Bronchial epithelial cell (primary cell): ENCODE results near the gene CMTM1. TPM values are rescaled to one million over a fixed set of nuclear protein-coding genes. Genes with fewer than 3 reads are reported as not detected.

Source experiments
- DNase-seq: peaks from one replicate; pipeline ENCODE4 v3.0.0-alpha.2; 2010; ENCODE audit warnings: low read depth
- FAIRE-seq: peaks from 2 replicates; lab custom pipeline; 2011; peaks lifted over from hg19 to GRCh38; lab: Jason Lieb, UNC
- H3K27me3 ChIP-seq: 2 replicates; pipeline ENCODE4 v1.5.1; 2011; ENCODE audit warnings: low read length; ENCODE audit not compliant: control insufficient read depth, insufficient read depth
- H3K36me3 ChIP-seq: 2 replicates; pipeline ENCODE4 v1.5.1; 2011; ENCODE audit warnings: low read length; ENCODE audit not compliant: control insufficient read depth, insufficient read depth
- H3K4me3 ChIP-seq: 2 replicates; pipeline ENCODE4 v1.5.1; 2011; ENCODE audit warnings: mild to moderate bottlenecking, low read depth, low read length, control low read depth
- total RNA-seq: library from RNA; depleted of rRNA; stranded (reverse); fragments of >200 nt; gene quantifications from 2 replicates; pipeline ENCODE4 v1.2.1, GENCODE V29; 2014
- TF ChIP-seq, protein P1 (sequence below): IDR thresholded peaks from 2 replicates; pipeline ENCODE4 v1.5.1; 2011; ENCODE audit warnings: mild to moderate bottlenecking, moderate library complexity, low read length, control low read depth, inconsistent platforms; ENCODE audit not compliant: insufficient read depth, severe bottlenecking

The CMTM1 gene
- total RNA-seq, 1 donor from 2014 or later = 0.26 TPM

DNA sequence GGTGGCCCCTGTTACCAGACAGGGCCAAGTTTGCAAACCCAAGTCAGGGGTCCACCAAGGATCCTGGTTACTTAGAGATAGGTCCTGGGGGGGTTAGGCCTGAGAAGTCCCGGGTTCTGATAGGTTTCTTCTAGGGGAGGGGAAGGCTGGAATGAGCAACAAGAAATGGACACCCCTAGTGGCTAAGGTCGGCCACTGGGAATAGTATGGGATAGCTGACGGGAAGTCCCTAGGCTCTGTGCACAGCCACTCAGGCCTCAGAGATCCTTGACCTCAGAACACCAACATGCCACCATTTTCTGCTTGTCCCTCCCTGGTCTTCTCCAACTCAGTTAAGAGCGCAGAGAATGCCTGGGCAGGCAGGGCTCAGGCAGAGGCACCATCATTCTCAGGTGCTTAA, 29.7 kb upstream of the CMTM1 start:
- DNase-seq = no peak
- no peak for FAIRE-seq
- H3K27me3 ChIP-seq = no peaks in the 10 kb centered on the region
- no peaks in the 10 kb centered on the region for H3K36me3 ChIP-seq
- TF ChIP-seq, protein P1, sequence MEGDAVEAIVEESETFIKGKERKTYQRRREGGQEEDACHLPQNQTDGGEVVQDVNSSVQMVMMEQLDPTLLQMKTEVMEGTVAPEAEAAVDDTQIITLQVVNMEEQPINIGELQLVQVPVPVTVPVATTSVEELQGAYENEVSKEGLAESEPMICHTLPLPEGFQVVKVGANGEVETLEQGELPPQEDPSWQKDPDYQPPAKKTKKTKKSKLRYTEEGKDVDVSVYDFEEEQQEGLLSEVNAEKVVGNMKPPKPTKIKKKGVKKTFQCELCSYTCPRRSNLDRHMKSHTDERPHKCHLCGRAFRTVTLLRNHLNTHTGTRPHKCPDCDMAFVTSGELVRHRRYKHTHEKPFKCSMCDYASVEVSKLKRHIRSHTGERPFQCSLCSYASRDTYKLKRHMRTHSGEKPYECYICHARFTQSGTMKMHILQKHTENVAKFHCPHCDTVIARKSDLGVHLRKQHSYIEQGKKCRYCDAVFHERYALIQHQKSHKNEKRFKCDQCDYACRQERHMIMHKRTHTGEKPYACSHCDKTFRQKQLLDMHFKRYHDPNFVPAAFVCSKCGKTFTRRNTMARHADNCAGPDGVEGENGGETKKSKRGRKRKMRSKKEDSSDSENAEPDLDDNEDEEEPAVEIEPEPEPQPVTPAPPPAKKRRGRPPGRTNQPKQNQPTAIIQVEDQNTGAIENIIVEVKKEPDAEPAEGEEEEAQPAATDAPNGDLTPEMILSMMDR = no peak
- no peak overlapping the region for H3K4me3 ChIP-seq

DNA sequence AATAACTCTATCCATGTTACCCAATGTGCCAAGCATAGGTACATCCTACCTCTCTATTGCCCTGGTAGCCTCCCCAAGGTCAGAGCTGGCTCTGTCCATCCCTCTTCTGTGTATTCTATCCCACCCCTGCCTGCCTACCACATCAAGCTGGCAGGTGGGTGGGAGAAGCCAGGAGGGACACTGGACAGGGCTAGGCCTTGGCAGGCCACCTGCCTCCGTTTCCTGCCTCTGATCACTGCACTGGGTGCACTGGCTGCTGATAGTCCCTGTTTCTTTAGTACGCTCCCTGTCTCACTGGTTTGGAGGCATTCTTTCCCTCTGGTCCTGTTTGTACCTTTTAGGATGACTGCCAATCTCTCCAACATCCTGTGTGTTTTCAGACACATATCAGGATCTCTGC, 29.0 kb upstream of the CMTM1 start:
- H3K4me3 ChIP-seq = no peak overlapping the region
- FAIRE-seq = no peak
- TF ChIP-seq, protein P1 = no peak
- peaks cover 2% of the 10 kb centered on the region for H3K36me3 ChIP-seq
- no peak for DNase-seq
- H3K27me3 ChIP-seq = no peaks in the 10 kb centered on the region

- TF ChIP-seq, protein P1 = no peak
- H3K36me3 ChIP-seq = peaks cover 2% of the 10 kb centered on the region
- H3K4me3 ChIP-seq = no peak overlapping the region
- no peak for DNase-seq
- no peaks in the 10 kb centered on the region for H3K27me3 ChIP-seq
- no peak for FAIRE-seq
These were observed 27.3 kb upstream of the CMTM1 start for GRCh38 chr16:66538910-66539309.

DNA sequence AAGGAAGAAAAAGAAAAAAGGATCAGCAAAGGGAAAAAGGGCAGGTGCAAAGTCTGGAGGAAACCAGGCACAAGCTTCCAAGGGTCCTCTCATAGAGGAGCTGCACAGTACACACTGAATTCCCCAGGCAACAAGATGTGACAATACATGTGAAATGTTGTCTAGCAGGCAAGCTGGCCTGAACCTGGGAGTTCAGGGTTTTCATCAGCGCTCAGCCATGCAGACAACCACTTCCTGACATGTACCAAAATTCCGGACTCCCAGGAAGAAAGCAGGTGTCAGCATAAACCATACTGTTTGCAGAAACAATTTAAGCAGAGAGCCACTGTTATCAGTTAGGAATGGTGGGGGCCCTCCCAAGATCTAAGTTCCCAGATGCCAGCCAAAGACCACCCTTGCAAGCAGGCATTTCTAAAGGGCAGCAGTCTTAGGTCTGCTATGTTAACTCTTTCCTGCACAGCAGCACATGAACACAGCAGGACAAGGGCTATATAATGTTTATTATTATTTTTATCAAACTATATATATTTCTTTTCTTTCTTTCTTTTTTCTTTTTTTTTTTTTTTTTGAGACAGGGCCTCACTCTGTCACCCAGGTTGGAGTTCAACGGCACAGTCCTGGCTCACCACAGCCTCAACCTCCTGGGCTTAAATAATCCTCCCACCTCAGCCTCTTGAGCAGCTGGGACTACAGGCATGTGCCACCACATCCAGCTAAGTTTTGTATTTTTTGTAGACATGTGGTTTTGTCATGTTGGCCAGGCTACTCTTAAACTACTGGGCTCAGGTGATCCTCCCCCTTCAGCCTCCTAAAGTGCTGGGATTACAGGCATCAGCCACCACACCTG, 26.4 kb upstream of the CMTM1 start:
- DNase-seq (peak; percentile 52), FAIRE-seq (no peak)
- Histone ChIP-seq H3K4me3 (no peak overlapping the region), H3K27me3 (no peaks in the 10 kb centered on the region), H3K36me3 (peaks cover 2% of the 10 kb centered on the region)
- TF ChIP-seq, protein P1 = no peak

DNA sequence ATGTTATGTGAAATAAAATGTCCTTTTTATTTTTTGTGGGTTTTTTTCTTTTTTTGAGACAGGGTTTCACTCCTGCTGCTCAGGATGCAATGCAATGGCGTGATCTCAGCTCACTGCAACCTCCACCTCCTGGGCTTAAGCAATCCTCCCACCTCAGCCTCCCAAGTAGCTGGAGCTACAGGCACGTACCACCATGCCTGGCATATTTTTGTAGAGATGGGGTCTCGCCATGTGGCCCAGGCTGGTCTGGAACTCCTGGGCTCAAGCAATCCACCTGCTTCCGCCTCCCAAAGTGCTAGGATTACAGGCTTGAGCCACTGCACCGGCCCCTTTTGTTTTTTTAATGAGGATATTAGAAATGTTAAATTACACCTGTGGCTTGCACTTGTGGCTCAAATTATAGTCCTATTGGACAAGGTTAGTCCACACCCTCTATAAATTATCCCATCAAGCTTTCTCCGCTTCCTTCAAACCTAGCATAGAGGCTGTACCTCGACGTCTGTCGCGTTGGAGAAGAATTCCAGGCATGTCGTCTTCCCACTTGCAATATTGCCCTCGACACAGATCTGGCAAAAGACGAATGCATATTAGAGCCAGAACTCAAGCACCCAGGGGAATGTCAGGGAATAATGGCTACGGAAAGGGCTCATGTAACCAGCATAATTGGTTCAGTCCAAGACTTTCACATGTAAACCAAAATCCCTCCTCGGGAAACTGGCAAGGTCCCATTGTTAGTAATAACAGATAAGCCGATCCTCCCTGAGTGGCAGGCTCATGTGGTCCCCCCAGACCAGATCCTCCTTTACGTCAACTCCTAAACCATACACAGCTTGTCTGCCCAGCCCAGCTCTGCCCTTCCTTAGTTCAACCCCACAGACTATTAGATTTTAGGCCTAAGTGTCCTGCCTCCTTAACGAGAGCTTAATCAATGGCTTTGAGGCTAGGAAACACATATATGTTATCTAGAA, 24.6 kb upstream of the CMTM1 start:
- no peak overlapping the region for H3K4me3 ChIP-seq
- FAIRE-seq = no peak
- H3K27me3 ChIP-seq = no peaks in the 10 kb centered on the region
- DNase-seq = no peak
- H3K36me3 ChIP-seq = peaks cover 2% of the 10 kb centered on the region
- TF ChIP-seq, protein P1 = no peak
